Adrenal gland (tissue), 12 donors: ENCODE results near the gene MALRD1. TPM values are rescaled to one million over a fixed set of nuclear protein-coding genes. Genes with fewer than 3 reads are reported as not detected.

ENCODE experiments used
- DNase-seq, 7 donors: peaks; one replicate each; pipeline ENCODE4 v3.0.0-alpha.2; 2019 to 2020
- H3K27ac ChIP-seq, 5 donors: fragments of 200-600 bp; sonication (generic) in 4 of 5; 1 replicate in 3 of 5; 2 replicates in 2 of 5; pipeline versions ENCODE4 v1.5.1 to v1.8.0; 2016 to 2020; ENCODE audit warnings: mild to moderate bottlenecking in 1 of 5
- H3K27me3 ChIP-seq: fragments of 200-600 bp; 2 replicates; pipeline ENCODE4 v1.8.0; 2021
- H3K36me3 ChIP-seq, 2 donors: fragments of 200-600 bp; replicated peaks in 1 of 2; 1 replicate in 1 of 2; 2 replicates in 1 of 2; pipeline versions ENCODE4 v1.5.1 to v1.8.0; 2018 to 2022
- H3K4me1 ChIP-seq, 2 donors: fragments of 200-600 bp; replicated peaks in 1 of 2; 1 replicate in 1 of 2; 2 replicates in 1 of 2; pipeline versions ENCODE4 v1.5.1 to v1.8.0; 2018 to 2021
- H3K4me3 ChIP-seq, 4 donors: fragments of 200-600 bp; sonication (generic) in 3 of 4; one replicate each; pipeline ENCODE4 v1.5.1; 2016 to 2018
- H3K9me3 ChIP-seq, 3 donors: fragments of 200-600 bp; sonication (generic) in 1 of 3; replicated peaks in 1 of 3; 1 replicate in 2 of 3; 2 replicates in 1 of 3; pipeline versions ENCODE4 v1.5.1 to v1.8.0; 2016 to 2021
- CTCF ChIP-seq, 6 experiments: fragments of 450-650 bp in 4 of 6; fragments of 200-600 bp in 2 of 6; sonication (generic) in 1 of 6; IDR thresholded peaks; 1 replicate in 5 of 6; 2 replicates in 1 of 6; pipeline versions ENCODE4 v1.5.1 to v1.8.0; 2016 to 2021; ENCODE audit warnings: antibody characterized with exemption in 6 of 6, mild to moderate bottlenecking in 2 of 6, moderate library complexity in 1 of 6
- POLR2A ChIP-seq, 2 donors: fragments of 450-650 bp; IDR thresholded peaks; one replicate each; pipeline ENCODE4 v1.6.1; 2017; ENCODE audit warnings: antibody characterized with exemption in 2 of 2, mild to moderate bottlenecking in 2 of 2, moderate library complexity in 1 of 2
- WGBS, 4 donors: extraction: QIAGEN DNeasy Blood & Tissue Kit in 2 of 4; methylation state at CpG; one replicate each; pipeline versions ENCODE4 v1.1.5 to v1.1.7; 2013 to 2017; 5-methylcytosine and 5-hydroxymethylcytosine counted together
- intact Hi-C, 2 donors: fragments of 100-400 bp; cut with DNase I; formaldehyde crosslinking; loops; one replicate each; pipeline versions ENCODE4 v1.14.1 to v1.15.0; 2022 to 2023
- polyA plus RNA-seq, 3 donors: library from polyadenylated mRNA; stranded (reverse); fragments of 200-250 nt in 2 of 3; fragments of 350-450 nt in 1 of 3; fragmentation: Illumina TruSeq in 1 of 3; extraction: RNeasy Lipid Tissue Mini Kit (QIAGEN cat#74804) in 1 of 3; gene quantifications; one replicate each; pipeline ENCODE4 v1.2.3, GENCODE V29; 2013 to 2014
- total RNA-seq, 9 donors: library from RNA; depleted of rRNA in 4 of 9; stranded (reverse); fragments of >200 nt in 4 of 9; fragments of 120-200 nt in 1 of 9; fragmentation: NEBNext Ultra II Directional in 1 of 9; extraction: Animal tissue kit (Norgen Biotek cat#: 25700) in 1 of 9; gene quantifications; one replicate each; pipeline versions ENCODE4 v1.1.0 to v1.2.4, GENCODE V29; 2013 to 2023
- donor health status: healthy with polysubstance abuse.
- donor health status: Bipolar disorder and iron deficiency.
- donor health status: DM: yes; HTN: yes; CAD: no.
- donor health status: DM: no; HTN: no; CAD: no.
- donor health status: DM: no; HTN: no; CAD: no.
- donor health status: DM: yes; HTN: yes; CAD: no.

Gene MALRD1
- total and polyA plus RNA-seq, 12 donors = 0.48 to 6.2 (median 1.9) TPM

- Histone ChIP-seq H3K27me3 (no peaks in the 10 kb centered on the region), H3K4me1 (no peaks in the 10 kb centered on the region), H3K9me3 (no peaks in the 10 kb centered on the region), H3K4me3 (no peak overlapping the region), H3K36me3 (no peaks in the 10 kb centered on the region), H3K27ac (no peak overlapping the region)
- TF ChIP-seq CTCF (IDR thresholded peaks at IDR 0.05) (no peak), POLR2A (IDR thresholded peaks at IDR 0.05) (no peak)
- WGBS, 4 donors = 75 to 81% (median 77%) methylated on average over 7 of the region's 7 CpGs
- no peak for DNase-seq
- intact Hi-C loops = no loop called here
These were observed 50.2 kb downstream of the MALRD1 start for GRCh38 chr10:19098803-19099202.

GRCh38 chr10:19107406-19107805 lies 58.8 kb downstream of the MALRD1 start:
- Histone ChIP-seq H3K27ac (no peak overlapping the region), H3K4me3 (no peak overlapping the region), H3K9me3 (peaks cover 0 to 10% (median 0%) of the 10 kb centered on the region in 3 donors), H3K36me3 (no peaks in the 10 kb centered on the region), H3K4me1 (no peaks in the 10 kb centered on the region), H3K27me3 (no peaks in the 10 kb centered on the region)
- no peak for DNase-seq
- intact Hi-C loops = no loop called here
- TF ChIP-seq CTCF (IDR thresholded peaks at IDR 0.05) (no peak), POLR2A (IDR thresholded peaks at IDR 0.05) (no peak)
- 21 to 38% (median 28%) methylated on average over 1 of the region's 1 CpG for WGBS, 4 donors

- intact Hi-C loops = no loop called here
- H3K27ac ChIP-seq = no peak overlapping the region
- H3K27me3 ChIP-seq = no peaks in the 10 kb centered on the region
- peaks cover 0 to 10% (median 0%) of the 10 kb centered on the region in 3 donors for H3K9me3 ChIP-seq
- H3K4me3 ChIP-seq = no peak overlapping the region
- WGBS, 4 donors = 57 to 77% (median 72%) methylated on average over 1 of the region's 1 CpG
- H3K36me3 ChIP-seq = no peaks in the 10 kb centered on the region
- no peak for DNase-seq
- TF ChIP-seq CTCF (IDR thresholded peaks at IDR 0.05) (no peak), POLR2A (IDR thresholded peaks at IDR 0.05) (no peak)
- H3K4me1 ChIP-seq = no peaks in the 10 kb centered on the region
These were observed 63.1 kb downstream of the MALRD1 start for GRCh38 chr10:19111501-19112267.

GRCh38 chr10:19117438-19117837 lies 68.8 kb downstream of the MALRD1 start:
- TF ChIP-seq CTCF (IDR thresholded peaks at IDR 0.05) (no peak), POLR2A (IDR thresholded peaks at IDR 0.05) (no peak)
- Histone ChIP-seq H3K4me3 (no peak overlapping the region), H3K9me3 (no peaks in the 10 kb centered on the region), H3K4me1 (no peaks in the 10 kb centered on the region), H3K27me3 (no peaks in the 10 kb centered on the region), H3K36me3 (no peaks in the 10 kb centered on the region), H3K27ac (no peak overlapping the region)
- DNase-seq = no peak
- WGBS, 4 donors = 74 to 85% (median 81%) methylated on average over 1 of the region's 1 CpG
- intact Hi-C loops = no loop called here
